ENCODE results near the gene LMAN1L. TPM values are rescaled to one million over a fixed set of nuclear protein-coding genes. Genes with fewer than 3 reads are reported as not detected.

Gene LMAN1L
- total and polyA plus RNA-seq, 2 donors = 0.41 TPM; not detected in 1

GRCh38 chr15:74828835-74829234 lies 16.2 kb downstream of the LMAN1L start:
- Histone ChIP-seq H3K4me1 (ENCODE audit: control insufficient read depth in 2 of 2, insufficient read depth in 2 of 2, low read length in 2 of 2) (peaks cover 0 to 6% of the 10 kb centered on the region in 2 donors), H3K9me3 (ENCODE audit: control insufficient read depth in 2 of 2, insufficient read depth in 1 of 2, low read length in 1 of 2) (peaks cover 0 to 3% of the 10 kb centered on the region in 2 donors), H3K27ac (ENCODE audit: low read depth in 1 of 2, low read length in 1 of 2) (no peak overlapping the region), H3K27me3 (ENCODE audit: control insufficient read depth in 2 of 2, insufficient read depth in 1 of 2, low read length in 1 of 2) (peaks cover 13 to 52% of the 10 kb centered on the region in 2 donors), H3K36me3 (ENCODE audit: control insufficient read depth in 2 of 2, insufficient read depth in 2 of 2, low read length in 1 of 2) (no peaks in the 10 kb centered on the region), H3K4me3 (ENCODE audit: low read length in 2 of 2) (no peak overlapping the region)
- DNase-seq (ENCODE audit: low read depth in 6 of 9, low spot score in 9 of 9) = no peak
- WGBS = 92% methylated on average over 6 of the region's 6 CpGs

- Histone ChIP-seq H3K4me3 (ENCODE audit: low read length in 2 of 2) (no peak overlapping the region), H3K27ac (ENCODE audit: low read depth in 1 of 2, low read length in 1 of 2) (no peak overlapping the region), H3K4me1 (ENCODE audit: control insufficient read depth in 2 of 2, insufficient read depth in 2 of 2, low read length in 2 of 2) (peaks cover 0 to 6% of the 10 kb centered on the region in 2 donors), H3K36me3 (ENCODE audit: control insufficient read depth in 2 of 2, insufficient read depth in 2 of 2, low read length in 1 of 2) (no peaks in the 10 kb centered on the region), H3K27me3 (ENCODE audit: control insufficient read depth in 2 of 2, insufficient read depth in 1 of 2, low read length in 1 of 2) (peaks cover 9 to 47% of the 10 kb centered on the region in 2 donors), H3K9me3 (ENCODE audit: control insufficient read depth in 2 of 2, insufficient read depth in 1 of 2, low read length in 1 of 2) (peaks cover 0 to 3% of the 10 kb centered on the region in 2 donors)
- DNase-seq (ENCODE audit: low read depth in 6 of 9, low spot score in 9 of 9) = no peak
- 75% methylated on average over 3 of the region's 3 CpGs for WGBS
Measured at GRCh38 chr15:74829486-74829885, 16.9 kb downstream of the LMAN1L start.

GRCh38 chr15:74829991-74830390 lies 17.4 kb downstream of the LMAN1L start:
- Histone ChIP-seq H3K4me1 (ENCODE audit: control insufficient read depth in 2 of 2, insufficient read depth in 2 of 2, low read length in 2 of 2) (peaks cover 0 to 6% of the 10 kb centered on the region in 2 donors), H3K9me3 (ENCODE audit: control insufficient read depth in 2 of 2, insufficient read depth in 1 of 2, low read length in 1 of 2) (peaks cover 0 to 3% of the 10 kb centered on the region in 2 donors), H3K27ac (ENCODE audit: low read depth in 1 of 2, low read length in 1 of 2) (no peak overlapping the region), H3K27me3 (ENCODE audit: control insufficient read depth in 2 of 2, insufficient read depth in 1 of 2, low read length in 1 of 2) (peaks cover 9 to 43% of the 10 kb centered on the region in 2 donors), H3K4me3 (ENCODE audit: low read length in 2 of 2) (no peak overlapping the region), H3K36me3 (ENCODE audit: control insufficient read depth in 2 of 2, insufficient read depth in 2 of 2, low read length in 1 of 2) (no peaks in the 10 kb centered on the region)
- no peak for DNase-seq (ENCODE audit: low read depth in 6 of 9, low spot score in 9 of 9)
- WGBS = 91% methylated on average over 6 of the region's 6 CpGs

GRCh38 chr15:74830868-74831267 lies 18.2 kb downstream of the LMAN1L start:
- 94% methylated on average over 5 of the region's 5 CpGs for WGBS
- DNase-seq (ENCODE audit: low read depth in 6 of 9, low spot score in 9 of 9) = no peak

GRCh38 chr15:74831813-74832495 lies 19.3 kb downstream of the LMAN1L start:
- Histone ChIP-seq H3K9me3 (ENCODE audit: control insufficient read depth in 2 of 2, insufficient read depth in 1 of 2, low read length in 1 of 2) (no peaks in the 10 kb centered on the region), H3K4me3 (ENCODE audit: low read length in 2 of 2) (no peak overlapping the region), H3K4me1 (ENCODE audit: control insufficient read depth in 2 of 2, insufficient read depth in 2 of 2, low read length in 2 of 2) (no peaks in the 10 kb centered on the region), H3K36me3 (ENCODE audit: control insufficient read depth in 2 of 2, insufficient read depth in 2 of 2, low read length in 1 of 2) (peaks cover 0 to 5% of the 10 kb centered on the region in 2 donors), H3K27ac (ENCODE audit: low read depth in 1 of 2, low read length in 1 of 2) (no peak overlapping the region), H3K27me3 (ENCODE audit: control insufficient read depth in 2 of 2, insufficient read depth in 1 of 2, low read length in 1 of 2) (peaks cover 2 to 24% of the 10 kb centered on the region in 2 donors)
- 94% methylated on average over 15 of the region's 15 CpGs for WGBS
- DNase-seq (ENCODE audit: low read depth in 6 of 9, low spot score in 9 of 9) = no peak

More at GRCh38 chr15:74830868-74831267, 18.2 kb downstream of the LMAN1L start:
- Histone ChIP-seq H3K36me3 (ENCODE audit: control insufficient read depth in 2 of 2, insufficient read depth in 2 of 2, low read length in 1 of 2) (no peaks in the 10 kb centered on the region), H3K4me1 (ENCODE audit: control insufficient read depth in 2 of 2, insufficient read depth in 2 of 2, low read length in 2 of 2) (peaks cover 0 to 6% of the 10 kb centered on the region in 2 donors), H3K27me3 (ENCODE audit: control insufficient read depth in 2 of 2, insufficient read depth in 1 of 2, low read length in 1 of 2) (peaks cover 9 to 35% of the 10 kb centered on the region in 2 donors), H3K4me3 (ENCODE audit: low read length in 2 of 2) (no peak overlapping the region), H3K27ac (ENCODE audit: low read depth in 1 of 2, low read length in 1 of 2) (no peak overlapping the region), H3K9me3 (ENCODE audit: control insufficient read depth in 2 of 2, insufficient read depth in 1 of 2, low read length in 1 of 2) (peaks cover 0 to 3% of the 10 kb centered on the region in 2 donors)

GRCh38 chr15:74832826-74833225 lies 20.2 kb downstream of the LMAN1L start:
- Histone ChIP-seq H3K9me3 (ENCODE audit: control insufficient read depth in 2 of 2, insufficient read depth in 1 of 2, low read length in 1 of 2) (no peaks in the 10 kb centered on the region), H3K27ac (ENCODE audit: low read depth in 1 of 2, low read length in 1 of 2) (no peak overlapping the region), H3K4me1 (ENCODE audit: control insufficient read depth in 2 of 2, insufficient read depth in 2 of 2, low read length in 2 of 2) (no peaks in the 10 kb centered on the region), H3K36me3 (ENCODE audit: control insufficient read depth in 2 of 2, insufficient read depth in 2 of 2, low read length in 1 of 2) (peaks cover 0 to 6% of the 10 kb centered on the region in 2 donors), H3K4me3 (ENCODE audit: low read length in 2 of 2) (no peak overlapping the region), H3K27me3 (ENCODE audit: control insufficient read depth in 2 of 2, insufficient read depth in 1 of 2, low read length in 1 of 2) (peaks cover 0 to 16% of the 10 kb centered on the region in 2 donors)
- WGBS = 74% methylated on average over 4 of the region's 4 CpGs
- no peak for DNase-seq (ENCODE audit: low read depth in 6 of 9, low spot score in 9 of 9)

- WGBS = 64% methylated on average over 12 of the region's 12 CpGs
- no peak for DNase-seq (ENCODE audit: low read depth in 6 of 9, low spot score in 9 of 9)
Measured at GRCh38 chr15:74833376-74834107, 20.9 kb downstream of the LMAN1L start.

GRCh38 chr15:74835312-74835823 lies 22.7 kb downstream of the LMAN1L start:
- Histone ChIP-seq H3K27me3 (ENCODE audit: control insufficient read depth in 2 of 2, insufficient read depth in 1 of 2, low read length in 1 of 2) (no peaks in the 10 kb centered on the region), H3K4me3 (ENCODE audit: low read length in 2 of 2) (no peak overlapping the region), H3K27ac (ENCODE audit: low read depth in 1 of 2, low read length in 1 of 2) (no peak overlapping the region), H3K9me3 (ENCODE audit: control insufficient read depth in 2 of 2, insufficient read depth in 1 of 2, low read length in 1 of 2) (no peaks in the 10 kb centered on the region), H3K36me3 (ENCODE audit: control insufficient read depth in 2 of 2, insufficient read depth in 2 of 2, low read length in 1 of 2) (peaks cover 0 to 11% of the 10 kb centered on the region in 2 donors), H3K4me1 (ENCODE audit: control insufficient read depth in 2 of 2, insufficient read depth in 2 of 2, low read length in 2 of 2) (no peaks in the 10 kb centered on the region)
- WGBS = 48% methylated on average over 5 of the region's 5 CpGs
- DNase-seq (ENCODE audit: low read depth in 6 of 9, low spot score in 9 of 9) = peak in 1 of 9 donors; percentile 26

More at GRCh38 chr15:74833376-74834107, 20.9 kb downstream of the LMAN1L start:
- Histone ChIP-seq H3K27ac (ENCODE audit: low read depth in 1 of 2, low read length in 1 of 2) (no peak overlapping the region), H3K27me3 (ENCODE audit: control insufficient read depth in 2 of 2, insufficient read depth in 1 of 2, low read length in 1 of 2) (peaks cover 0 to 8% of the 10 kb centered on the region in 2 donors), H3K9me3 (ENCODE audit: control insufficient read depth in 2 of 2, insufficient read depth in 1 of 2, low read length in 1 of 2) (no peaks in the 10 kb centered on the region), H3K4me3 (ENCODE audit: low read length in 2 of 2) (no peak overlapping the region), H3K4me1 (ENCODE audit: control insufficient read depth in 2 of 2, insufficient read depth in 2 of 2, low read length in 2 of 2) (no peaks in the 10 kb centered on the region), H3K36me3 (ENCODE audit: control insufficient read depth in 2 of 2, insufficient read depth in 2 of 2, low read length in 1 of 2) (peaks cover 0 to 11% of the 10 kb centered on the region in 2 donors)

- Histone ChIP-seq H3K4me3 (ENCODE audit: low read length in 2 of 2) (no peak overlapping the region), H3K36me3 (ENCODE audit: control insufficient read depth in 2 of 2, insufficient read depth in 2 of 2, low read length in 1 of 2) (peaks cover 0 to 17% of the 10 kb centered on the region in 2 donors), H3K4me1 (ENCODE audit: control insufficient read depth in 2 of 2, insufficient read depth in 2 of 2, low read length in 2 of 2) (peaks cover 0 to 2% of the 10 kb centered on the region in 2 donors), H3K9me3 (ENCODE audit: control insufficient read depth in 2 of 2, insufficient read depth in 1 of 2, low read length in 1 of 2) (no peaks in the 10 kb centered on the region), H3K27me3 (ENCODE audit: control insufficient read depth in 2 of 2, insufficient read depth in 1 of 2, low read length in 1 of 2) (no peaks in the 10 kb centered on the region), H3K27ac (ENCODE audit: low read depth in 1 of 2, low read length in 1 of 2) (no peak overlapping the region)
- WGBS = 97% methylated on average over 7 of the region's 7 CpGs
- no peak for DNase-seq (ENCODE audit: low read depth in 6 of 9, low spot score in 9 of 9)
Measured at GRCh38 chr15:74836846-74837245, 24.2 kb downstream of the LMAN1L start.

Measured in thymus (tissue), 11 donors.